GM10847 (cell line): Measurements from ENCODE around the gene HOXA3.

Experiments
- POLR2A ChIP-seq: IDR thresholded peaks from 2 replicates; pipeline ENCODE4 v1.6.1; 2011; ENCODE audit not compliant: insufficient read length; ENCODE audit errors: extremely low read depth

Gene HOXA3

GRCh38 chr7:27175626-27176523 lies 23.5 kb upstream of the HOXA3 start:
- no peak for TF ChIP-seq POLR2A

GRCh38 chr7:27174874-27175625 lies 22.7 kb upstream of the HOXA3 start:
- no peak for TF ChIP-seq POLR2A

GRCh38 chr7:27173956-27174873 lies 21.8 kb upstream of the HOXA3 start, which contains the start of gene HOXA10:
TSS of gene HOXA10 (minus strand) at chr7:27174320. CDS start at chr7:27174306, 14 bp downstream.
- no peak for TF ChIP-seq POLR2A

- no peak for TF ChIP-seq POLR2A
Measured at GRCh38 chr7:27173511-27173955, 21.1 kb upstream of the HOXA3 start.

GRCh38 chr7:27172823-27173510 lies 20.6 kb upstream of the HOXA3 start:
- TF ChIP-seq POLR2A = no peak

GRCh38 chr7:27172315-27172774 lies 20.0 kb upstream of the HOXA3 start:
- TF ChIP-seq POLR2A = no peak

GRCh38 chr7:27171637-27172314 lies 19.4 kb upstream of the HOXA3 start:
- TF ChIP-seq POLR2A = no peak

GRCh38 chr7:27171325-27171636 lies 18.9 kb upstream of the HOXA3 start:
- no peak for TF ChIP-seq POLR2A

- no peak for TF ChIP-seq POLR2A
Measured at GRCh38 chr7:27170426-27171324, 18.3 kb upstream of the HOXA3 start.

GRCh38 chr7:27169658-27170425 lies 17.5 kb upstream of the HOXA3 start:
- TF ChIP-seq POLR2A = no peak

- TF ChIP-seq POLR2A = no peak
Measured at GRCh38 chr7:27168265-27168947, 16.0 kb upstream of the HOXA3 start.

- TF ChIP-seq POLR2A = no peak
Measured at GRCh38 chr7:27167916-27168264, 15.5 kb upstream of the HOXA3 start.
